Measurements from ENCODE around the gene BCR. TPM values are rescaled to one million over a fixed set of nuclear protein-coding genes. Genes with fewer than 3 reads are reported as not detected.

The BCR gene
- total RNA-seq, 3 donors from 2014 or later, result 43.6 to 56.0 (median 49.5) TPM

DNA sequence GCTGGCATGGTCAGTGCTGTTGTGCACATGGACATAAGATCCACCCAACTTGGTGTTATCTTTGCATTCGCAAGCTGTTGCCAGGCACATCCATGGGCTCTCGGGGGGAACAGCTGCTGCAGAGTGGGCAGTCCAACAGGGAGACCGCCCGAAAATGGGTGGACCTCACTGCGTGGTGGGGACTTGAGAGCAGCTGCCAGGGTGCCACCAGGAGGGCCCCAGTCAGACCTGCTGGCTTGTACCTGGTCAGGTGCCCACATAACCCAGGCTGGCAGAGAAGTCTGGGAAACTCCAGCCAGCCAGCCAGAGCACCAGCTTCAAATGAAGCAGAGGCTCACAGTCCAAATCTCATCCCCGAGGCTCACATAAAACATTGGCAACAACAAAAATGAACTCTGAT, 120.2 kb downstream of the BCR start:
- TF ChIP-seq, protein P1, sequence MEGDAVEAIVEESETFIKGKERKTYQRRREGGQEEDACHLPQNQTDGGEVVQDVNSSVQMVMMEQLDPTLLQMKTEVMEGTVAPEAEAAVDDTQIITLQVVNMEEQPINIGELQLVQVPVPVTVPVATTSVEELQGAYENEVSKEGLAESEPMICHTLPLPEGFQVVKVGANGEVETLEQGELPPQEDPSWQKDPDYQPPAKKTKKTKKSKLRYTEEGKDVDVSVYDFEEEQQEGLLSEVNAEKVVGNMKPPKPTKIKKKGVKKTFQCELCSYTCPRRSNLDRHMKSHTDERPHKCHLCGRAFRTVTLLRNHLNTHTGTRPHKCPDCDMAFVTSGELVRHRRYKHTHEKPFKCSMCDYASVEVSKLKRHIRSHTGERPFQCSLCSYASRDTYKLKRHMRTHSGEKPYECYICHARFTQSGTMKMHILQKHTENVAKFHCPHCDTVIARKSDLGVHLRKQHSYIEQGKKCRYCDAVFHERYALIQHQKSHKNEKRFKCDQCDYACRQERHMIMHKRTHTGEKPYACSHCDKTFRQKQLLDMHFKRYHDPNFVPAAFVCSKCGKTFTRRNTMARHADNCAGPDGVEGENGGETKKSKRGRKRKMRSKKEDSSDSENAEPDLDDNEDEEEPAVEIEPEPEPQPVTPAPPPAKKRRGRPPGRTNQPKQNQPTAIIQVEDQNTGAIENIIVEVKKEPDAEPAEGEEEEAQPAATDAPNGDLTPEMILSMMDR (IDR thresholded peaks at IDR 0.05), result no peak
- no peaks in the 10 kb centered on the region for H3K36me3 ChIP-seq (ENCODE audit: low read depth)

DNA sequence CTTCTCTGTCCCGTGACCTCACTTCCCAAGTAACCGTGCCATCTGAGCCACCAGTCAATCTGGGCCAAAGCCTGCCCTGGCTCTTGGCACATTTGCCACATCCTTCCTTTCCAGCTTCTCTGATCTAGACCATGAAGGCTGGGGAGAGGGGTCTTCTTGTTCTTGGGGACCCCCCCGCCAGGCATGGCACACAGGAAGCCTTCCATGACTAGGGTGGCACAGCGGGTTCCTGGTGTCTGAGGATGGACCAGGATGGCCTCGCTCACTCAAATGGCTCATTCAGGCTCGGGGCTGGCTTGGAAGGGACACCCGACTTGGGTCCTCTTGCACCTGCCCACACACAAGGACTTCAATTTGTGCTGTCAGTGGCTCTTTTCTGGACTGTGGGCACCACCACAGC, 121.3 kb downstream of the BCR start:
- TF ChIP-seq, protein P1 (IDR thresholded peaks at IDR 0.05), result no peak
- no peak for ATAC-seq
- intact Hi-C loops (cut with DNase I, micrococcal nuclease), result no loop called here

More for the DNA sequence above, 120.2 kb downstream of the BCR start:
- ATAC-seq (no peak), DNase-seq (peak in 2 of 3 donors; percentile 8 to 37)
- intact Hi-C loops (cut with DNase I, micrococcal nuclease), result no loop called here
- H3K4me1 ChIP-seq (ENCODE audit: low read depth), result no peaks in the 10 kb centered on the region
- H3K9me3 ChIP-seq, result no peaks in the 10 kb centered on the region
- H3K4me3 ChIP-seq, result no peak overlapping the region

DNA sequence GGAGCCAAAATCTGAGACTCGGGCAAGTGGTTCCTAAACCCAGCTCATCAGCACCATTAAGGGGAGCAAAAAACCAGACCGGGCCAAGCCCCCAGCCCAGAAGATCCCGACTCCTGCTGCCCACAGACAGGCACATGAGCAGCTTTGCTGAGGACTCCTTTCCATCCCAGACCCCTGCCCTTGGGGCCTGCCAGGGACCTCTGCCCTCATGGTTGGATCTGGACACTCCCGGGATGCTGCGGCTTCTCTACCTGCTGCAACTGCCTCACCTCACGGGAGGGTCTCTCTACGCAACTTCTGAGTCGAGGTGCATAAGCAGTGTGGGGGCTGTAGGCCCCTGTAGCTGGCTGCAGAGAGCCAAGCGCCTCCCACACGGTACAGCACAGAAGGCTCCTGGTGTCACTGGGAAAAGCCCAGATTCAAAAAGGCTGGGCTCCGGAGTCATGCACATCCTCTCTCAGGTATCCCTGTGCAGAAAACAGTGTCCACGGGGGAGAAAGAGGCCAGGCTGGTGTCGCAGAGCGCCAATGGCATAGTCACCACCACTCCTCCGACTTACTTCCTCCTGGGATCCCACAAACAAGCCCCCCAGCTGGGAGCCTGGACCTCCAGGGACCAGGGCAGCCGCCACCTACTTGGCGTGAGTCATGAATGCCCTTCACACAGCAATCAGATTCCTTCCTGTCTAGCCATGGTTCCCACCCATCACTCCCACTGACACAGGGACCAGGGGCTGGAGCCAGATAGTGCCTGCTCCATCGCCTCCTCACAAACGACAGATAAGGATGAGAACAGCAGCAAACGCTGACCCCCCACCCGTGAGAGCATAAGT, 122.1 kb downstream of the BCR start:
- no peaks in the 10 kb centered on the region for H3K4me1 ChIP-seq (ENCODE audit: low read depth)
- TF ChIP-seq, protein P1 (IDR thresholded peaks at IDR 0.05), result no peak
- no peaks in the 10 kb centered on the region for H3K9me3 ChIP-seq
- intact Hi-C loops (cut with DNase I, micrococcal nuclease), result no loop called here
- ATAC-seq (no peak), DNase-seq (peak in 2 of 3 donors; percentile 12 to 27)
- no peaks in the 10 kb centered on the region for H3K36me3 ChIP-seq (ENCODE audit: low read depth)
- no peak overlapping the region for H3K4me3 ChIP-seq

More for the DNA sequence above, 121.3 kb downstream of the BCR start:
- peak in 1 of 3 donors; percentile 11 for DNase-seq
- H3K4me1 ChIP-seq (ENCODE audit: low read depth), result no peaks in the 10 kb centered on the region
- no peaks in the 10 kb centered on the region for H3K9me3 ChIP-seq
- H3K4me3 ChIP-seq, result no peak overlapping the region
- H3K36me3 ChIP-seq (ENCODE audit: low read depth), result no peaks in the 10 kb centered on the region

- Histone ChIP-seq H3K9me3 (no peaks in the 10 kb centered on the region), H3K4me3 (no peak overlapping the region), H3K36me3 (ENCODE audit: low read depth) (no peaks in the 10 kb centered on the region), H3K4me1 (ENCODE audit: low read depth) (no peaks in the 10 kb centered on the region)
- intact Hi-C loops (cut with DNase I, micrococcal nuclease), result no loop called here
- DNase-seq (peak in 1 of 3 donors; percentile 37), ATAC-seq (no peak)
- TF ChIP-seq, protein P1 (IDR thresholded peaks at IDR 0.05), result no peak
These were observed 125.1 kb downstream of the BCR start for GRCh38 chr22:23305321-23305910.

DNA sequence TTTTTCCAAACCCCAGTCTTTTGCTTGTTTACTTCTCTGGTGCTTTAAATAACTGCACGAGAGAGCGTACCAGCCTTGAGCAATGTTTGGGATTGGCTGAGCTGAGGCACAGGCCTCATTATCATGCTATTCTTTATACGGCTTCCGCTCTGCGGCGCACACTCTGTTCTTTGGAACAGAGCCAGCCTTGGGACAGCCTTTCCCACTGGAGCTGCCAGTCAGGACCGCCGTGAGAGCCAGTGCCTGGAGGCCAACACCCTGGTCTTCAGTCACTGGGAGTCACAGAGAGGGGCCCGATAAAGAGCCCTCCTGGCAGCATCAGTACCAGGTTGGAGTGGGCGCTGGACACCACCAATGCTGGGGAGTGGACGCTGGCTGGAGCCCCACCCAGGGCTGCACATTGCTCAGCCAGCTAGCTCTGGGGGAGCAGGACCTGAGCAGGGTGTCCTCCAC, 125.6 kb downstream of the BCR start:
- peak in 1 of 3 donors; percentile 54 for DNase-seq
- ATAC-seq, result peak; percentile 40
- TF ChIP-seq, protein P1 (IDR thresholded peaks at IDR 0.05), result no peak
- Histone ChIP-seq H3K36me3 (ENCODE audit: low read depth) (no peaks in the 10 kb centered on the region), H3K4me1 (ENCODE audit: low read depth) (no peaks in the 10 kb centered on the region), H3K4me3 (no peak overlapping the region), H3K9me3 (no peaks in the 10 kb centered on the region)
- intact Hi-C loops (cut with DNase I, micrococcal nuclease), result no loop called here

Data from mucosa of descending colon (tissue), 3 donors.